Testis (tissue), 3 donors: Measurements from ENCODE around the gene OXER1. TPM values are rescaled to one million over a fixed set of nuclear protein-coding genes. Genes with fewer than 3 reads are reported as not detected.
A peak's percentile ranks its signal among the peaks of the same experiment; 100 is the strongest.

Experiments used
- DNase-seq: peaks from one replicate; pipeline ENCODE4 v3.0.0-alpha.2; 2019
- H3K27ac ChIP-seq, 2 donors: fragments of 200-600 bp; sonication (generic); one replicate each; pipeline ENCODE4 v1.5.1; 2019
- H3K27me3 ChIP-seq: fragments of 200-600 bp; sonication (generic); one replicate; pipeline ENCODE4 v1.5.1; 2019
- H3K36me3 ChIP-seq: fragments of 200-600 bp; sonication (generic); one replicate; pipeline ENCODE4 v1.5.1; 2017; ENCODE audit warnings: low read depth; ENCODE audit errors: missing control alignments
- H3K4me1 ChIP-seq: fragments of 200-600 bp; sonication (generic); one replicate; pipeline ENCODE4 v1.5.1; 2019
- H3K4me3 ChIP-seq, 2 donors: fragments of 200-600 bp; sonication (generic); one replicate each; pipeline ENCODE4 v1.5.1; 2017 to 2019
- H3K9me3 ChIP-seq: fragments of 200-600 bp; sonication (generic); one replicate; pipeline ENCODE4 v1.5.1; 2017
- CTCF ChIP-seq, 3 experiments: fragments of 450-650 bp in 2 of 3; fragments of 200-600 bp in 1 of 3; sonication (generic) in 1 of 3; IDR thresholded peaks; one replicate each; pipeline ENCODE4 v1.5.1; 2016 to 2019; ENCODE audit warnings: antibody characterized with exemption in 3 of 3, mild to moderate bottlenecking in 2 of 3, moderate library complexity in 1 of 3
- POLR2A ChIP-seq: fragments of 450-650 bp; IDR thresholded peaks from one replicate; pipeline ENCODE4 v1.6.1; 2017; ENCODE audit warnings: antibody characterized with exemption, mild to moderate bottlenecking, moderate library complexity
- WGBS, 2 donors: methylation state at CpG; one replicate each; pipeline ENCODE4 v1.1.5; 2018; 5-methylcytosine and 5-hydroxymethylcytosine counted together
- intact Hi-C: fragments of 100-400 bp; cut with DNase I; formaldehyde crosslinking; loops from one replicate; pipeline ENCODE4 v1.15.1; 2023; ENCODE audit warnings: low total_unique reads
- polyA plus RNA-seq: library from polyadenylated mRNA; stranded (reverse); fragments of 350-450 nt; fragmentation: Illumina TruSeq; extraction: RNeasy Lipid Tissue Mini Kit (QIAGEN cat#74804); gene quantifications from one replicate; pipeline ENCODE4 v1.2.3, GENCODE V29; 2014; ENCODE audit warnings: low read depth, low replicate concordance; ENCODE audit not compliant: insufficient read depth
- small RNA-seq, 2 donors: library from RNA; depleted of rRNA; stranded (forward); fragments of <200 nt; gene quantifications; one replicate each; pipeline ENCODE3, GENCODE V24; 2016
- total RNA-seq, 2 donors: library from RNA; depleted of rRNA; stranded (reverse); fragments of >200 nt; gene quantifications; one replicate each; pipeline ENCODE4 v1.2.3, GENCODE V29; 2016

Gene OXER1
- total and polyA plus RNA-seq, 3 donors from 2014 or later: 1.3 to 2.0 (median 1.3) TPM

- H3K9me3 ChIP-seq: no peaks in the 10 kb centered on the region
- no peak for DNase-seq
- peak overlapping the region in 1 of 2 donors; percentile 28 for H3K27ac ChIP-seq
- H3K36me3 ChIP-seq: no peaks in the 10 kb centered on the region
- H3K27me3 ChIP-seq: no peaks in the 10 kb centered on the region
- WGBS, 2 donors: 71 to 79% methylated on average over 2 of the region's 2 CpGs
- no peaks in the 10 kb centered on the region for H3K4me1 ChIP-seq
- intact Hi-C loops: no loop called here
- H3K4me3 ChIP-seq: no peak overlapping the region
- no peak for TF ChIP-seq POLR2A
- TF ChIP-seq CTCF (IDR thresholded peaks at IDR 0.05): no peak
These were observed 42.0 kb downstream of the OXER1 start for GRCh38 chr2:42721898-42722297.

- TF ChIP-seq POLR2A (no peak), CTCF (IDR thresholded peaks at IDR 0.05) (no peak)
- H3K9me3 ChIP-seq: no peaks in the 10 kb centered on the region
- H3K27ac ChIP-seq: no peak overlapping the region
- H3K27me3 ChIP-seq: no peaks in the 10 kb centered on the region
- H3K36me3 ChIP-seq: no peaks in the 10 kb centered on the region
- H3K4me3 ChIP-seq: no peak overlapping the region
- WGBS, 2 donors: 91 to 93% methylated on average over 7 of the region's 7 CpGs
- no peak for DNase-seq
- H3K4me1 ChIP-seq: no peaks in the 10 kb centered on the region
- intact Hi-C loops: no loop called here
These were observed 49.2 kb downstream of the OXER1 start for GRCh38 chr2:42714686-42715085.

- intact Hi-C loops: no loop called here
These were observed 50.0 kb downstream of the OXER1 start for GRCh38 chr2:42713920-42714319.

GRCh38 chr2:42712934-42713333 lies 51.0 kb downstream of the OXER1 start:
- no peaks in the 10 kb centered on the region for H3K4me1 ChIP-seq
- DNase-seq: no peak
- no peak for TF ChIP-seq POLR2A
- no peak for TF ChIP-seq CTCF (IDR thresholded peaks at IDR 0.05)
- no peaks in the 10 kb centered on the region for H3K27me3 ChIP-seq
- 84% methylated on average over 2 of the region's 2 CpGs for WGBS, 2 donors
- H3K4me3 ChIP-seq: no peak overlapping the region
- no peaks in the 10 kb centered on the region for H3K36me3 ChIP-seq
- no peak overlapping the region for H3K27ac ChIP-seq
- H3K9me3 ChIP-seq: no peaks in the 10 kb centered on the region
- intact Hi-C loops: no loop called here

More at GRCh38 chr2:42713920-42714319, 50.0 kb downstream of the OXER1 start:
- Histone ChIP-seq H3K4me1 (no peaks in the 10 kb centered on the region), H3K27me3 (no peaks in the 10 kb centered on the region), H3K27ac (no peak overlapping the region), H3K9me3 (no peaks in the 10 kb centered on the region), H3K4me3 (no peak overlapping the region), H3K36me3 (no peaks in the 10 kb centered on the region)
- 76 to 78% methylated on average over 4 of the region's 4 CpGs for WGBS, 2 donors
- TF ChIP-seq CTCF (IDR thresholded peaks at IDR 0.05) (no peak), POLR2A (no peak)
- DNase-seq: no peak

Small RNAs within 50 kb of the gene (small RNA-seq; reads per million reads assigned to genes)
- 0 reads per million in 2 donors for gene RNU6-137P

Other genes starting within 250 kb of the OXER1 start
- gene MTA3, start 195.5 kb downstream of the OXER1 start, total RNA-seq: 10 to 100 TPM; 58.5 to 84.6 TPM
- gene MTA3, start 195.5 kb downstream of the OXER1 start, polyA plus RNA-seq: 77.0 TPM
- gene HAAO, start 28.4 kb upstream of the OXER1 start, total RNA-seq: 1 to 10 TPM; 3.2 to 5.3 TPM
- gene HAAO, start 28.4 kb upstream of the OXER1 start, polyA plus RNA-seq: 6.0 TPM